GM21786 (cell line): Measurements from ENCODE around the gene TAAR5.
"Not testable (repeated sequence)": the region's sequence is repeated elsewhere in the genome, so short reads cannot be mapped to it uniquely, and the experiment has no call there.

Source experiments
- ATAC-seq: cut with Tn5 transposase; IDR thresholded peaks from one replicate; pipeline ENCODE4 v1.9.1; 2021; ENCODE audit not compliant: unreplicated experiment

The TAAR5 gene

GRCh38 chr6:132570221-132570777 lies 19.2 kb downstream of the TAAR5 start, which contains the start of gene TAAR6:
Gene TAAR6, plus strand, starts transcription at chr6:132570322. Its CDS starts 0 bp downstream, at chr6:132570322.
- ATAC-seq = no peak

DNA sequence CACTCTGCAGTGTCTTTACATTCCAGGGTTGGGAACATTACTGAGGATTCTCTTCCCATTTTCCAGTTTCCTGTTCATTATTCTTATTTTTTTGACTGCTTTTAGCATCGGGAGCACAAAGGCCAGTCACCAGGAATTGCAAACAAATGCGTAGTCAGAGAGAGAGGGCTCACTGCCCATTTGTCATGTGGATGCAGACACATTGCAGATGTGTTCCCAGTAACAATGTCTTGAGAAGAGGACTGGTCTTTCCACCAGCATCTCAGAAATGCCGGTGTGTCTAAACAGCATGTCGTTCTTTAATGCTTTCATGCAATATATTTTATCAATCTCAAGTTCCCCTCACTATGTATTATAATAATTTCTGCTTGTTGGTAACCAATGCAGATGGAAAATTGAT lies 20.4 kb downstream of the TAAR5 start:
- no peak for ATAC-seq

DNA sequence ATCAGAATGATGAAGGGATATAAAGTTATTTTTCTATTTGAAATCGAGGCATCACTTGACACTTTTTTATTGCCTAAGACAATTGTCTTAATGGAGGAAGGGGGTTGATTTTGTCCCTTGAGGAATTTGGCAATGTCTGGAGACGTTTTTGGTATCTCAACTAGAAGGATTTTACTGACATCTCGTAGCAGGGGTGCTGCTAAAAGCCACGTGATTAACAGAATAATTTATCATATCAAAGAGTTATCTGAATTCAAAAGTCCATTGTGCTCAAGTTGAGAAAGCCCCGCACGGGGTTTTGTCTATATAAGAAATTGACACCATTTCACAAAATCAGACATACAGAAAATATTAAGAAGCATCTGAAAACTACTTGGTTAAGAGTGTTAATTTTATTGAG lies 20.9 kb downstream of the TAAR5 start:
- no peak for ATAC-seq

GRCh38 chr6:132567566-132567965 lies 22.0 kb downstream of the TAAR5 start:
- ATAC-seq = no peak

GRCh38 chr6:132566404-132566803 lies 23.1 kb downstream of the TAAR5 start:
- ATAC-seq = no peak

- not testable (repeated sequence) for ATAC-seq
Measured at GRCh38 chr6:132560087-132560486, 29.5 kb downstream of the TAAR5 start.

GRCh38 chr6:132552372-132552771 lies 37.2 kb downstream of the TAAR5 start, which contains the start of gene TAAR8:
Gene TAAR8, plus strand, starts transcription at chr6:132552672. Its CDS starts 21 bp downstream, at chr6:132552693.
- ATAC-seq = no peak

- ATAC-seq = no peak
Measured at GRCh38 chr6:132551214-132551613, 38.3 kb downstream of the TAAR5 start.

DNA sequence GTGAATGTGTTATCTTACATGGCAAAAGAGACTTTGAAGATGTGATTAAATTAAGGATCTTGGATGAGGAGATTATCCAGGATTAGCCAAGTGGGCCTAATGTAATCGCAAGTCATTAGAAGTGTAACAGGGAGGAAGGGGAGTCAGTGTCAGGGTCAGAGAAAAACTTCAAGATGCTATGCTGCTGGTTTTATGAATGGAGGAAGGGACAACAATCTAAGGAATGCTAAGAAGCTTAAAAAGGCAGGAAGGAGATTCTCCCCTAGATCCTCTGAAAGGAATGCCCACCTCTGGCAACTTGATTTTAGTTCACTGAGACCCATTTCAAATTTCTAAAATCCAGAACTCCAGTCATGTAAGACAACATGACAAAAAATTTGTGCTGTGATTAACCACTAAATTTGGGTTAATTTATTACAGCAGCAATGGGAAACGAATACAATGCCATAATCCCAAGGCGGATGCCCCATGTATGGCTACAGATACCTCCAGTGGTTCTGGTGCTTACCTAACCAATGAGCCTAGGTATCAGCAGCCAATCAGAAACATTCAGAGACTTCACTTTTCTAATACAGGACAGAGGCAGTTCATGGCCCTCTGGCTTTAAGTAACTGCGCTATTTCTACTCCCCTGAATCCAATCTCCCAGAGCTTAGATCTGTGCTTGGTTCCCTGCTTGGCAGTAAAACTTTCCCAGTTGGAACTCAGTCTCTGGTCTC lies 40.6 kb downstream of the TAAR5 start:
- ATAC-seq = no peak

DNA sequence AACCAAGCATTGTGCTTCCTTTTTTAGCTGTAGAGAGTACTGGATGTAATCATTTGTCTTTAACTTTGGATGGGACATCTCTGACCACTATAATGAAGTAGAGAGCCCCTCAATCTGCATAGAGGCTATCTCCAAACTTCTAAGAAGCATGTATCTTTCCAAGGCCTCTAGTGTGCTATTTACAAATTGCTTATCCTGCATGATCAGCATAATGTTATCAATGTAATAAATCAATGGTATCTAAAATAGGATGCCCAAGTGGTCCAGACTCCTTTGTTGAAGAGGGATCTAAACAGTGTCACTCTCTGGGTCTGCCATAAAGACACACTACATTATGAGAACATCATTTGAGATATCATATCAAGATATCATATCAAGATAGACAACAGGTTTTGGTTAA lies 44.7 kb downstream of the TAAR5 start:
- no peak for ATAC-seq
